ENCODE measurements around the gene CAV1.
"Not testable (repeated sequence)": the region's sequence is repeated elsewhere in the genome, so short reads cannot be mapped to it uniquely, and the experiment has no call there.

The CAV1 gene

DNA sequence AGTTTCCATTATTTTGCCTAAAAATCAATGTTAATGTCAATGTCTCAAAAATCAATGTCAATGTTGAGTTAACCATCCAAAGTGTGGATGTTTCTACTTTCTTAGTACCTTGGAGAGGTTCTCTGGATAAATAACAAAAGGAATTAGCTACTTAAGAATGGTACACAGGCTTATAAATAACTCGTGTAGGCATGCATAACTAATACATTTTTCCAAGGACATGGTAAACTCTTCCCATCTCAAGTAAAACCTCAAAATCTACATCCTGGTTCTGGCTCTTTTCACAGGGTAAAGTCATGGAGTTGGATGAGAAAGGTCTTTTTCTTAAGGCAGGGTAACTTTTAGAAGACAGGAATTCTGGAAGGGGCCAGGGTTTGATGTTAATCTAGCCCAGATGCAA is 59.9 kb downstream of the CAV1 start:
- DNase-seq: no peak

DNA sequence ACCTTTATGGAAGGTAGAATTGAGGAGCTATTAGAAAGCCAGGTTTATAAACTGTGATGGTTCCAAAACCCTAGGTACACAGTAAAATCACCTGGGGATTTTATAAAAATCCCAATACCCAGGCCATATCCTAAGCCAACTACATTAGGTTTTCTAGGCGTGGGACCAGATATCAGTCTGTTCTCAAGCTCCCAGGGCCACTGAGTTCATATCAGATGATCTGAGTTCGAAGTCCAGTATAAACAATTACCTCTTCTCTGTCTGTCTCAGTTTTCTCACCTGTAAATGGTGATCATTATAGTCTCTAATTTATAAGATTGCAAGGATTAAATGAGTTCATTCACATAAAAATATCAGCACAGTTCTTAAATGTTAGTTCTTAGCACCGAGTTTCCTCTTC is 60.6 kb downstream of the CAV1 start:
- no peak for DNase-seq

DNA sequence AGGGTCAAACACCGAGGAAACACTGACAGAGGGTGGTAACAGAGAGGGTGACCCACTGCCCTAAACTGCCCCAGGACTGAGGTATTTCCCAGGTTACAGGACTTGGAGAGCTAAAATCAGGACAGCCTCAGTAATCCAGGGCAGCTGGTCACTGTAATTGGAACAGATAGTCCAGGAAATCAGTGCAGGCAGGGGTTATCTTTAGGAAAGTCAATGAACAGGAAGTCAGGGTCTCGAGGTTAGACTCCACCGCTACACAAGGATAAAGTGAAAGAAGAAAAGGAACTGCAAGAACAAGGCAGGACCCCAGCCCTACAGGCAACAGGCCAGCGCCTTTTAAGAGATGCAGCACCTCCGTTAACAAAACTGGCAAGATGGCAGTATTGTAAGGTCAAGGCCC is 61.1 kb downstream of the CAV1 start:
- no peak for DNase-seq

DNA sequence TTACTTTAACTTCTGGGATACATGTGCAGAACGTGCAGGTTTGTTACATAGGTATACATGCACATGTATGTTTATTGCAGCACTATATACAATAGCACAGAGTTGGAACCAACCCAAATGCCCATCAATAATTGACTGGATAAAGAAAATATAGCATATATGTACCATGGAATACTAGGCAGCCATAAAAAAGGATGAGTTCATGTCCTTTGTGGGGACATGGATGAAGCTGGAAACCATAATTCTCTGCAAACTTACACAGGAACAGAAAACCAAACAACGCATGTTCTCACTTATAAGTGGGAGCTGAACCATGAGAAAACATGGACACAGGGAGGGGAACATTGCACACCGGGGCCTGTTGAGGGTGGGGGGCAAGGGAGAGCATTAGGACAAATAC is 62.4 kb downstream of the CAV1 start:
- not testable (repeated sequence) for DNase-seq

DNA sequence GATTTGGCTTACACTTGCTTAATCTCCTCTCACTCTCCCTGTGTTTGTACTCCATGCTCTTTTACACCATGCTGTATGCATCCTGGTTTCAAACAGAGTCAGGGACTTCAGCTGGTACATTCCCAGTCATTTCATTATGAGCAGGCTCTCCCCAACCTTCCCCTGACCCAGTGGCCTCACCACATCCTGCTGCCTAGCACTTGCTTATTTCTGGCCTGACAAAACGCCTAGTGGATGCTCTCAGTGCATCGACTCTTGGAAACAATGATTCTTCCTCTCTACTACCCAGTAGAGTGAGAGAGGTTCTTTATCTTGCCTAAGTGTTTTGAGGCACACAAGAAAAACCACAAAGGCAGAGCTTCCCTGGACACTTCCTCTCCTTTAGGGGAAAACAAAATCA is 63.4 kb downstream of the CAV1 start:
- DNase-seq: peak; percentile 67

DNA sequence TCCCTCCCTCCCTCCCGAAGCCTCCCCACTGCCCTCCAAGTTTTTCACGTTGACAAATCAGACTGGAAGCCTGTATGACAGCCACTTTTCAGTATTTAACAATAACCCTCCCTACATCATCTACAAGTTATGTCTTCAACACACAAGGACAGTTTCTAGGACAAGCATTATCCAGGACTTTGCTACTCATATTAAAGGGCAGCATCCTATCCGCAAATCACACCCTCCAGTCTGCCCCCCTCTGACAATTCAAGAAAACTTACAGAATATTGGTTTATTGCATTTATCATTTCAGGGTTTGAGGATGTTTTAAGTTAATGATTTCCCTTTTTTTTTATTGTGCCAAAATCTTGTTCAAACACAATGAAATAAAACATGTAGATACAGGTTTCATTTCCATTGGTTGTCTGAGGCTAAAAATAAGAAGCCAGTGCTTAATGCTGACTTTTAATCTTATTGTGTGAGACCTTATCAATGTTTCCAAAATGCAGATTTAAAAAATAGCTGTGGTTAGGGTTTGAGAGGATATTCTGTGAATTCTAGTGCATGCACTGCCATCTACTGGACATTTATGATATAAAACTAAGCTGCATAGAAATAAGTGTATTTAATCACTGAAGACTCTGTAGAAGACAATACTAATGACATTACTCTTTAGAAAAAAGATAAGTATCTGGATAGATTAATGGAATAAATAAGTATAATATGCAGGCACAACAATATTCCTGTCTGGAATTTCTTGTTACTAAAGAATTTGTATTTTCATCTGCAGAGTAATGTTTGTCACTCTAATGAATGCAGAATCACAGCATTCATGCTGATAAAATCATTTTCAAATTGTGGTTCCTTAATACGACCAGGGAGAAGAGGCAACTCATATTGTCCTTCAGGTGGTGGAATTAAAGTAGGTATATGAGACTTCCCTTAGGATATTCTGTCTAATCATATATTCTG is 64.1 kb downstream of the CAV1 start:
- peak; percentile 59 for DNase-seq

DNA sequence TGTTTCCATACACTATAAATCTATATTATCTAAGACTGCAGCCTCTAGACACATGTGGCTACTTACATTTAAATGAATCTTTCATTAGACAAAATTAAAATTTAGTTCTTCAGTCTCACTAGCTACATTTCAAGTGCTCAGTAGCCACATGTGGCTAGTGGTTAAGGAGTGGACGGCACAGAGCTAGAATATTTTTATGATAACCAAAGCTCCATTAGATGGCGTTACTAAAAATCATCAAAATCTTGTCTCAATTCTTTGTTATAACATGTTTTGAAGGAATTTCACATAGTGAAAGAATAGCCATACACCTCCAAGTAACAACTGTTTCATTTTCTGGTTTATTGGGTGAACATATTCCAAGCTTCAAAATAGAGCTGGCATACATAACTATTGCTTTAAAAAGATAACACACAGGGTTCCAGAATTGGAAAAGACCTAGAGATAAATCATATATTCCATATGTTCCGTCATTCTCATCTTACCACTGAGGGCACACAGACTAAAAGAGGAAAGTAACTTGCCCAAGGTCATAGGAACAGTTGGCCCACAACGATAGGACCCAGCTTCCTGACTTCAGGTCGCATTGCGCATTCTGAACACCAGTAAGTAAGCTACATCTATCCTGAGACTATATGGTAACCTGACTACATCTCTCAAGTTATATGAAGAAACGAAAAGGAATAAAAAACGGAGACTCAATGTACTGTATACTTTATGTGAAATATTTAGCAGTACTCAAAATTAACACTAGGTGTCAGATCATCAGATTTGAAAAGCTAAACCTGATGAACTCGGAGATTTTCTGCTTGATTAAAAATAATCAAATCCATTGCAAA is 66.6 kb downstream of the CAV1 start:
- DNase-seq: peak; percentile 18

DNA sequence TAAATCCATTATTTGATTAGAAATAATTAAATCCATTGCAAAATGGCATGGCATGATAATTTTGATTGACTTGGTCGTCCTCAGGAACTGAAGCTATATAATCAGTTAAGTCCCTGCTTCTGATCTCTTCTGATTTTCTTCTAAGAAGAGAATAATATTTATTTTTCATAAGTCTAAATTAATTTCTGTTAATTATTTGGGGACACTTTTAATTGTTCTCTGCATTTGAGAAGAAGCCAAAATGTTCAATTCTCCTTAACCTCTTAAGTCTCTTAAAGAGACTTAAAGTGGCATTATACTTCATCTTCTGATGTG is 67.2 kb downstream of the CAV1 start:
- no peak for DNase-seq

DNA sequence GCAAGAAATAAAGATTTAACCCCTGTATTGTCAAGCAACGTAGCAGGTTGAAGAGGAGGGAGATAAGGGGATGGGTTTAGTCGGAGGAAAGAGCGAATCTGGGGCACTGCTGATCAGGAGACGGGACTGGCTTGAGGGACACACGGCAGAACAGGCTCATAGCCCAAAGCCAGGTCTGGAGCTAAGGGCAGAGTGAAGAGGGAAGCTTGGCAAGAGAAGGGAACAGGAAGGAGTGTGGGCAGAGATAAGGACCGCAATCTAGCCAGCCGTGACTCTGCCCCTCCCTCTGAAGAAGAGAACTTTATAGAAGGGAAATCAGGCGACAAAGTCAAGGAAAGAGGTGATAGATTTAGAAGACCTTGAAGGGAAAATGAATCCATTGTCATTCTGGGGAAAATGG is 67.6 kb downstream of the CAV1 start:
- no peak for DNase-seq

DNA sequence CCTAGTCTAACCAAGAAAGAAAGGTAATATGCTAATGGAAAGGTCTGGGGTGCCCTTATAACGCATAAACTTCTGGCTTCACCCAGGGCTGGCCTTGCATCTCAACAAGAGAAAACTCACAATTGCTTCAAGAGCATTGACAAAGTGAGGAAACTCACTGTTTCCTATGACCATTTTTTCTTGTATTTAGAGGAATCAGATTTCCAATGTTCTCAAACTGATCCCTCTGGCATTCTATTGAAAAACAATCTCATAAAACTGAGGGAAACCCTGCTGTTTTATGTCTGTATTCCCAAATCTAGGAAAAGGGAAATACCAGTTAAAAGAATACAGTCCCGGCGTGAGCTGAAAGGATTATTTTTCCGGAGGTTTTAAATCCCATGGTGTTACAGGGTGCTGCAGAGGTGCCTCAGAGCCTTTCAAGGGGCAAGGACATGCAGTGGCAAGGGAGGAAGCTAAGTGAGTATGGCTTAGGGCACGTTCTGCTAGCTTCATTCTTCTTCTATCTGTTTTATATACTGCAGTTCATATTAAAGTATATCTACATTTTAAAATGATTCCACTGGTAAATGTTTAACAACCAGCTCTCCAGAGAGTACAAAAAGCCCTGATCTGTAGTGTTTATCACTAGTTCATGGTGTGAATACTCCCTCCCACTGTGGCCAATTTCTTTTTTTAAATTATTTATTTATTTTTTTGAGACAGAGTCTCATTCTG is 68.7 kb downstream of the CAV1 start:
- DNase-seq: no peak

DNA sequence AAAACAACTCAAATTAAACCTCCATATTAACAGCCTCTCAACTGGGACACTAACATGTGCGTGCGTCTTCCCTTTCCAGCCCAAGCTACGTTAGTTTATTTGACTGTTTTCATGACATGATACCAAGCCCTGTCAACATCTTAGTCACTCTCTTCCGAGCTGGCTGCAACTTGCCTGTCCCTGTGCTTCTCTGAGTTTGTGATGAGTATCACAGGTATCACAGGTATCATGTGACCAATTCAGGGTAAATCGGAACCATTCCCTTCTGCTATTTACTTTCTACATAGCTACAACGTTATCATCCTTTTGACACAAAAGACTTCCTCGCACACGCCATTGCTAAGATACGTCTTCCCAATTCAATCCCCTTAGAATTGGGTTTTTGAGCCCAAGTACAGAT is 70.2 kb downstream of the CAV1 start:
- DNase-seq: no peak

DNA sequence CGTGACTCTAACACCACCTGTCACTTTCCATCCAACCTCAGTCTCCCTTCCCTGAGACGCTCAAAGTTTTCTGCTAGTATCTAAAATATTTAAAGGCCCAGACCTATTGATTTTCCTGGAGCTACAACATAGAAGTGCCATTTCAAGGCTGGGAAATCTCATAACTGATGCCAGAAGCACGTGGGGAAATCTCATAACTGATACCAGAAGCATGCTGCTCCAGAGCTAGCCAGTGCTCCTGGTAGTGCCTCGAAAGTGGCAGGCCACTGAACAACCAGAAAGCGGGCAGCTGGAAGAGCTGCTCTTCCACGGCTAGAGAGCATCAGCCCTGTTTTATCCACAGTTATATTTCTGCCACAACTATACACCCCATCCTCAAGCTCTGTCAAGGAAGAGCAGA is 72.5 kb downstream of the CAV1 start:
- DNase-seq: no peak

DNA sequence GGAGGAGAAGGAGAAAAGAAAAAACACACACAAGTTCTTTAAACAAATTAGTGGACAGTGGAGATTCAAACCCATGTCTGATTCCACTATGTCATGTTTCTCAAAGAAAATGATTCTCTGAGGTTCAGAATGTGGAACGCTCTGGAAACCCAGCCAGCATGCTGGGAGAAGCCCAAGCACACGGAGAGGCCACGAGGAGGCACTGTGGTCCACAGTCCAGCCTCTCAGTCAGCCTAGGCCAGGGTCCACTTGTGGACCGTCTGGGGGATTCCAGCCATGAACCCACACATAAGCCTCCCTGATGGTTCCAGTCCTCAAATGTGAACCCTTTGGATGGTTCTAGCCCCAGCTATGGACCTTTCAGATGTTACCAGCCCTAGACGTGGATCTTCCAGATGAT is 73.4 kb downstream of the CAV1 start:
- DNase-seq: no peak

DNA sequence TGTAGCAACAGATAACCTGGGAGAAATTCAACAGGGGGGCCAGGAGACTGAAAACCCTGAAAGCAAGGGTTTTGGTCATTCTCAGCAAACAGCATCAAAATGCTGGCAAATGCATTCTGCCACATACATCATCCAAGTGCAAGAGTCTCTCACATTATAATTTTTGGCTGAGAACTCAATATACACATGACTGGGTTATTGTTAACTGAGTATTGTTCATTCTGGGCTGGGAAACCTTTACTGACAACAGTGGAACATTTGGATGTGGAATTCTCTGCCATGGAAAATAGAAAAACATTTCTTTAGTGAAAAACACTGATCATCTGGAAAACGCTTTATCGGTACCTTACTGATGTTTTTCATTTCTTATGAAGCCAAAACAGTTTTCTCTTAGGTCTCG is 74.0 kb downstream of the CAV1 start:
- DNase-seq: no peak

DNA sequence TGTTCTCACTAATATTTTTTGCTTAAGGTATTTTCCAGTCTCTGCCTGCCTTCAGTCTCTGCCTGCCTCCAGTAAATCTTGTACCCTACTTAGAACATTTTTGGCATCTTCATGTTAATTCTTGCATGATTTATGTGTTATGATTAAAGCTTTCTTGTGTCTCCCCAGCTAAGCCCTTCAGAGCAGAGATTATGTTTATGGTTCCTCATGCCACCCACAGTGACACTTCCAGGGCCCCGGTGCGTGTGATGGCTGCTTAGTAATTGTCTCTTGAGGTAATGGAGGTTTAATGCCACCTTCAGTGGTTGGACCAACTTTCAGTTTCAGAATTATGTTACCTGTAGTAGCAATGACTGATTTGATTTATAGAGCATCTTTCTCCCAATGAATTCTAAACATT is 76.6 kb downstream of the CAV1 start:
- peak; percentile 71 for DNase-seq

DNA sequence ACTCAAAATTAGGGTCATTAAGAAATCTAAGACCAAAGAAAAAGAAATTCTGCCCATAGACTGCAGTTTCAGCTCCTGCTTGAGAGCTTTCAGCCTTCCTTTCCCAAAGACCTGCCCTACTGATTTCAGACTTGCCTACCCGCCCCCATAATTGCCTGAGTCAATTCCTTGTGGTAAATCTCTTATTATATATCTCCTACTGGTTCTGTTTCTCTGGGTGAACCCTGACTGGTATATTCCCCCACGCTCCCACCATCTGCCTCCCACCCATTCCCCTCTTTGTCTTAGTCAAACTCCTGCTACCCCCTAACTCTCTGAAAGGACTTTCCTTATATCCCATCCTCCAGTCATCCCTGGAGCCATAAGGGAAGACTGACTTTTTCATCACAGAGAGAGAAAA is 82.5 kb downstream of the CAV1 start:
- no peak for DNase-seq

DNA sequence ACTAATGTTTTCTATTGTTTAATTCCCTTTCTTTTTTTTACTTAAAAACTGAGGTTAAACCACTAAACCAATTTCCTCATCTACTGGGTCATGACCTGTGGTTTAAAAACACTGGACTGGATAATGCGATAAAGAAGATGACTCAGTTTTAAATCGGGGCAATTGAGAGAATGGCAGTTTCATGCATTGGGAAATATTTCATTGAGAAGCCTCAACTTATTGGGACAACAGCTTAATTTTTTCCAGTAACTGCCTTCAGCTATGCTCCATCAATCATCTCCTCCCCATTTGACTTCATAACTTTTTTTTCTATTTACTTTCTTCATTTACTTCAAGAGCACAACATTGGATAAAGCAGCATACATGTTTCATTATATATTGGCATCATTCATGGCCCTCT is 85.4 kb downstream of the CAV1 start:
- no peak for DNase-seq

DNA sequence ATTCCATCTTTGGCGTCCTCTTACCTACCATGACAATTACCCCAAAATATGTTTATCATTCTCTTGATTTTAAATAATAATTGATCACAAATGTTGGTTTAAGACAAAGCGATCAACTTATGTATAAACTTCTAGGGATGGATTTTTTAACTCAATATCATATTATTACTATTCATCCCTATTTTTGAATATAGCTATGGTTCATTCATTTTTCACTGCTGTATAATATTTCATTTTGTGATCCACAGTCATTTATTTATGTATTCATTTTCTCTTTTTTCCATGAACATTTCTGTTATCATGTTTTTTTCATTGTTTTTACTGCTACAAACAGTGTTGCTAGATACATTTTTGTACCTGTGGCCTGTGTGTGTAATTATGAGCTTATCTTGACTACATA is 85.9 kb downstream of the CAV1 start:
- no peak for DNase-seq

All from activated CD4-positive, alpha-beta T cell treated with anti-CD3 and anti-CD28 coated beads, Interleukin-2, amount 50 U/mL, for 16 hours (primary cell).